Metanephros (tissue), 2 donors: Measurements from ENCODE around the gene PSPH. TPM values are rescaled to one million over a fixed set of nuclear protein-coding genes. Genes with fewer than 3 reads are reported as not detected.

Source experiments
- small RNA-seq: library from RNA; depleted of rRNA; stranded (forward); fragments of <200 nt; gene quantifications from one replicate; pipeline ENCODE3, GENCODE V24; 2014; ENCODE audit warnings: low replicate concordance
- total RNA-seq: library from RNA; depleted of rRNA; stranded (reverse); fragments of >200 nt; gene quantifications from one replicate; pipeline ENCODE4 v1.2.3, GENCODE V29; 2014

PSPH gene
- total RNA-seq = 18.6 TPM

GRCh38 chr7:56051339-56052191, at the start of gene PSPH, which contains the start of gene CCT6A:
TSS of gene PSPH (minus strand) at chr7:56051444. CDS start at chr7:56021212, 30,232 bp downstream.
TSS of gene CCT6A (plus strand) at chr7:56051765. CDS start at chr7:56051849, 84 bp downstream.

GRCh38 chr7:56092789-56093531, 41.7 kb upstream of the PSPH start, which contains the start of gene PHKG1:
TSS of gene PHKG1 (minus strand) at chr7:56092952. CDS start at chr7:56088941, 4,011 bp downstream.

GRCh38 chr7:56063882-56064625, 12.8 kb upstream of the PSPH start, which contains the start of gene SUMF2:
TSS of gene SUMF2 (plus strand) at chr7:56064286. CDS start at chr7:56064312, 26 bp downstream.

GRCh38 chr7:55964261-55965099, 86.8 kb downstream of the PSPH start, which contains the start of gene NIPSNAP2:
TSS of gene NIPSNAP2 (plus strand) at chr7:55964585. CDS start at chr7:55964610, 25 bp downstream.

Small RNA genes lying within 50 kb of the gene (small RNA-seq; reads per million reads assigned to genes)
- gene SNORA15 (not detected), gene SNORA22B (not detected)

Other genes with a start within 250 kb of the PSPH start
- gene SEPTIN14, start 188.7 kb downstream of the PSPH start, total RNA-seq = not detected
- gene ZNF713, start 164.0 kb downstream of the PSPH start, total RNA-seq = 11.0 TPM
- gene MRPS17, start 99.6 kb downstream of the PSPH start, total RNA-seq = 11.2 TPM
- gene NIPSNAP2, start 86.9 kb downstream of the PSPH start, total RNA-seq = 106 TPM
- gene CCT6A, start 321 bp upstream of the PSPH start, total RNA-seq = 99.3 TPM
- gene SUMF2, start 12.8 kb upstream of the PSPH start, total RNA-seq = 111 TPM
- 29.3 TPM for gene PHKG1, start 41.5 kb upstream of the PSPH start, total RNA-seq
- 379 TPM for gene CHCHD2, start 55.0 kb upstream of the PSPH start, total RNA-seq
- gene NUPR2, start 65.0 kb upstream of the PSPH start, total RNA-seq = 3.0 TPM